Activated naive CD4-positive, alpha-beta T cell treated with anti-CD3 and anti-CD28 coated beads for 36 hours (primary cell): ENCODE data around the gene MPLKIP. TPM values are rescaled to one million over a fixed set of nuclear protein-coding genes. Genes with fewer than 3 reads are reported as not detected.
A peak's percentile ranks its signal among the peaks of the same experiment; 100 is the strongest.

ENCODE experiments used
- CTCF ChIA-PET: fragments of 350-600 bp; sonication (Branson Sonifier 250); formaldehyde crosslinking; loops from one replicate; lab custom pipeline; 2021; ENCODE audit warnings: antibody characterized with exemption; lab: Charles Lee
- DNase-seq: peaks from one replicate; pipeline ENCODE4 v3.0.0-alpha.2; 2020
- H3K27ac Mint-ChIP-seq: one replicate; pipeline ENCODE4 v1.8.0; 2021; ENCODE audit warnings: mild to moderate bottlenecking, mixed read lengths
- H3K27me3 Mint-ChIP-seq: one replicate; pipeline ENCODE4 v1.8.0; 2021; ENCODE audit warnings: low read depth, mixed read lengths
- H3K36me3 Mint-ChIP-seq: one replicate; pipeline ENCODE4 v1.8.0; 2021; ENCODE audit warnings: low read depth, mixed read lengths
- H3K4me1 Mint-ChIP-seq: one replicate; pipeline ENCODE4 v1.8.0; 2021; ENCODE audit warnings: low read depth, mixed read lengths
- H3K4me3 Mint-ChIP-seq: one replicate; pipeline ENCODE4 v1.8.0; 2021; ENCODE audit warnings: mild to moderate bottlenecking, moderate library complexity, mixed read lengths
- H3K9me3 Mint-ChIP-seq: one replicate; pipeline ENCODE4 v1.8.0; 2021; ENCODE audit warnings: mixed read lengths
- intact Hi-C: fragments of 100-400 bp; cut with micrococcal nuclease; formaldehyde crosslinking; loops from one replicate; pipeline ENCODE4 v1.15.1; 2023
- total RNA-seq, 2 experiments: library from RNA; stranded (reverse); gene quantifications; one replicate each; pipeline ENCODE4 v1.2.3, GENCODE V29; 2021

The MPLKIP gene
- total RNA-seq, 2 experiments from 2014 or later: 38.1 to 38.8 TPM

- CTCF ChIA-PET: no interaction called here
- no peak overlapping the region for H3K27ac Mint-ChIP-seq
- no peak overlapping the region for H3K4me3 Mint-ChIP-seq
- intact Hi-C loops: no loop called here
- H3K4me1 Mint-ChIP-seq: peaks cover 5% of the 10 kb centered on the region
- H3K9me3 Mint-ChIP-seq: no peaks in the 10 kb centered on the region
- peaks cover 5% of the 10 kb centered on the region for H3K36me3 Mint-ChIP-seq
- H3K27me3 Mint-ChIP-seq: no peaks in the 10 kb centered on the region
- DNase-seq: no peak
Observed at GRCh38 chr7:40095230-40095629, 39.2 kb downstream of the MPLKIP start.

- intact Hi-C loops: no loop called here
- H3K27me3 Mint-ChIP-seq: no peaks in the 10 kb centered on the region
- H3K27ac Mint-ChIP-seq: peak overlapping the region; percentile 1
- no peak for DNase-seq
- H3K9me3 Mint-ChIP-seq: no peaks in the 10 kb centered on the region
- no peak overlapping the region for H3K4me3 Mint-ChIP-seq
- H3K4me1 Mint-ChIP-seq: peaks cover 8% of the 10 kb centered on the region
- peaks cover 6% of the 10 kb centered on the region for H3K36me3 Mint-ChIP-seq
- CTCF ChIA-PET: interaction anchor here (0.6 to 0.8 kb wide), 2 partner anchors 42 to 110 kb away, joined by 3 read pairs; no protein-coding TSS in a partner anchor
Observed at GRCh38 chr7:40093631-40094350, 40.6 kb downstream of the MPLKIP start.

GRCh38 chr7:40092182-40092581 is 42.2 kb downstream of the MPLKIP start:
- H3K27me3 Mint-ChIP-seq: no peaks in the 10 kb centered on the region
- peaks cover 8% of the 10 kb centered on the region for H3K4me1 Mint-ChIP-seq
- intact Hi-C loops: no loop called here
- H3K9me3 Mint-ChIP-seq: no peaks in the 10 kb centered on the region
- DNase-seq: no peak
- H3K27ac Mint-ChIP-seq: no peak overlapping the region
- peaks cover 10% of the 10 kb centered on the region for H3K36me3 Mint-ChIP-seq
- CTCF ChIA-PET: no interaction called here
- no peak overlapping the region for H3K4me3 Mint-ChIP-seq

GRCh38 chr7:40077849-40078248 is 56.6 kb downstream of the MPLKIP start:
- Mint-ChIP-seq H3K36me3 (peaks cover 2% of the 10 kb centered on the region), H3K27ac (peak overlapping the region; percentile 59), H3K4me3 (no peak overlapping the region), H3K4me1 (no peaks in the 10 kb centered on the region), H3K27me3 (no peaks in the 10 kb centered on the region), H3K9me3 (no peaks in the 10 kb centered on the region)
- no peak for DNase-seq
- CTCF ChIA-PET: interaction anchor here (0.9 to 1.3 kb wide), 2 partner anchors 16 to 182 kb away, joined by 3 to 4 read pairs; no protein-coding TSS in a partner anchor
- intact Hi-C loops: no loop called here

Other genes starting within 250 kb of the MPLKIP start
- 10 to 100 TPM; 27.8 to 28.1 TPM for gene CDK13, start 184.4 kb downstream of the MPLKIP start, total RNA-seq
- gene SUGCT, start 383 bp upstream of the MPLKIP start, total RNA-seq: 1 to 10 TPM in 1 of 2 experiments, under 1 TPM in 1; 0.81 to 1.2 TPM